GM12865 (cell line): ENCODE data around the gene KRT80.

Experiments
- DNase-seq: peaks from one replicate; pipeline ENCODE4 v3.0.0; 2010; ENCODE audit warnings: low read depth
- H3K4me3 ChIP-seq: 2 replicates; pipeline ENCODE4 v1.5.1; 2011; ENCODE audit warnings: mild to moderate bottlenecking, low read depth, low read length, control low read depth
- TF ChIP-seq, protein P1 (sequence below): IDR thresholded peaks from 2 replicates; pipeline ENCODE4 v1.5.1; 2011; ENCODE audit warnings: low read length, control low read depth, low read depth, inconsistent platforms; ENCODE audit not compliant: insufficient read depth; ENCODE audit errors: missing control alignments

Gene KRT80

DNA sequence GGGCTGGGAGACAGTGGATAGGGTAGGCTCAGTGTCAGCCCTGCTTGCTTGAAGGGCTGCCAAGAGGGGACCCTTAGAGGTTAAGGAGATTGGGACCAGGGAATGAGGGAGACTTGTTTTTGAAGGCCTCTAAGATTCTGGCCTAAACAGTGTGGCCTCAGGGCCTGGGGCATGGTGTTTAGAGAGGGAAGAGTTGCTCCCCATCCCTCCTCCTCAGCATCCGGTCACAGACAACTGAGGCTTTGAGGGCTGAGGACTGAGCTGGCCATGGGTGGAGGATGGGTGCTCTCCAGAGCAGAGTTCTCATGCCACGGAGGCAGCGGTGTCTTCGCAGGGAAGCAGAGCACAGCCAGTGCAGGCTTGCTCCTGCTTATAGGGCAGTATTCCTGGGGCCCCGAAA lies 49.4 kb downstream of the KRT80 start:
- H3K4me3 ChIP-seq, result no peak overlapping the region
- TF ChIP-seq, protein P1, sequence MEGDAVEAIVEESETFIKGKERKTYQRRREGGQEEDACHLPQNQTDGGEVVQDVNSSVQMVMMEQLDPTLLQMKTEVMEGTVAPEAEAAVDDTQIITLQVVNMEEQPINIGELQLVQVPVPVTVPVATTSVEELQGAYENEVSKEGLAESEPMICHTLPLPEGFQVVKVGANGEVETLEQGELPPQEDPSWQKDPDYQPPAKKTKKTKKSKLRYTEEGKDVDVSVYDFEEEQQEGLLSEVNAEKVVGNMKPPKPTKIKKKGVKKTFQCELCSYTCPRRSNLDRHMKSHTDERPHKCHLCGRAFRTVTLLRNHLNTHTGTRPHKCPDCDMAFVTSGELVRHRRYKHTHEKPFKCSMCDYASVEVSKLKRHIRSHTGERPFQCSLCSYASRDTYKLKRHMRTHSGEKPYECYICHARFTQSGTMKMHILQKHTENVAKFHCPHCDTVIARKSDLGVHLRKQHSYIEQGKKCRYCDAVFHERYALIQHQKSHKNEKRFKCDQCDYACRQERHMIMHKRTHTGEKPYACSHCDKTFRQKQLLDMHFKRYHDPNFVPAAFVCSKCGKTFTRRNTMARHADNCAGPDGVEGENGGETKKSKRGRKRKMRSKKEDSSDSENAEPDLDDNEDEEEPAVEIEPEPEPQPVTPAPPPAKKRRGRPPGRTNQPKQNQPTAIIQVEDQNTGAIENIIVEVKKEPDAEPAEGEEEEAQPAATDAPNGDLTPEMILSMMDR, result no peak
- no peak for DNase-seq

DNA sequence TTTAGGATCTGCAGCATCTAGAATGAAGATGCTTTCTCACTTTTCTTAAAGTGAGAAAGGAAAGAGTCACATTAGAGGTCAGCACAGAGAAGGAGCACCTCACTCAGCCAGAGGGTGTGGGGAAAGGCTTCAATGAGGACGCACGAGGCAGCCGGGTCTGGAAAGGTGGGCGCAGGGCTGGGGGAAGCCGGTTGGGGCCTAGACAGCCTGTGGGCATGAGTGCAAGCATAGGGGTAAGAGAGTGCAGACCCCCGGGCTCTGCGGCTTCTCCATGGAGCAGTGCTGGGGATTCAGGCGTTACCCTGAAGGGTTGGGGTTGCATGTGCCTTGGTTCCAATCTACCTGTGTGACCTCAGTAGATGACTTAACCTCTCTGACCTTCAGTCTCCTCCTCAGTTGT lies 49.9 kb downstream of the KRT80 start:
- H3K4me3 ChIP-seq, result no peak overlapping the region
- DNase-seq, result no peak
- TF ChIP-seq, protein P1, result no peak

DNA sequence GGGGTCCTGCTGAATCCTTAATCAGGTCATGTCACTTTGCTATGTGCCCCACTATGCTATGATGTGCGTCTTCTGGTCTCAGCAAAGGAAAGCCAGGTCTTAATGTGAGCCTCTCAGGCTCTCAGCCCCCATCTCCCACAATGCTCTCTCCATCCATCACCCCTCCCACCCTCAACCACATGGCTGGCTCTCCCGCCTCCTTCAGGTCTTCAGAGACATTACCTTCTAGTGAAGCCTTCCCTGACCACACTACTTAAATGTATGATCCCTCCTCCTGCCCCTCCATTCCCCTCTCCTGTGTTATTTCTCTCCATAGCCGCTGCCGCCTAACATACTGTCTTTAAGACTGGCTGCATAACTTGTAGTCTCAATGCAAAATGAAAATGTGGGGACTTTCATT lies 50.5 kb downstream of the KRT80 start:
- TF ChIP-seq, protein P1, result no peak
- no peak overlapping the region for H3K4me3 ChIP-seq
- no peak for DNase-seq

DNA sequence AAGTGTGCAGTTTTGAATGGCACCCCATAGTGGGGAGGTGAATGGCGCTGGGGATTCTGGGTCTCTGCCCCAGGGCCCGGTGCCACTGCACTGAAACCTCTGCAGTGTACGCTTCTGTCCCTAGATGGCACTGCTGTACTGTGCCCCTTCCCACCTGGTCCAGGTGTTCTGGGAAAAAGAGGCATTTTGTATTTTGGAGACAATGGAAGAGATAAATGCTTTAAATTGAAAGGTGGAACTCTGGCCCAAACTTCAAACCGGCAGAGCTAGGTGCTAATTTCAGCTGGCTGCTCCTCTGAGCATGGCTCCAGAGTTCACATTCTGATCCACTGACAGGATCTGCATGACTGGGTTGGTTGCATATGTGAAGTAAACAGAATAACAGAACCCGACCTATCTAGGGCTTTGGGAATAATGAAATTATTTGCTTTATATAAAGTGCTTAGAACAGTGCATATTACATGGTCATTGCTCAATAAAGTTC lies 52.2 kb downstream of the KRT80 start:
- TF ChIP-seq, protein P1, result peak; percentile 74
- no peak for DNase-seq
- no peak overlapping the region for H3K4me3 ChIP-seq

DNA sequence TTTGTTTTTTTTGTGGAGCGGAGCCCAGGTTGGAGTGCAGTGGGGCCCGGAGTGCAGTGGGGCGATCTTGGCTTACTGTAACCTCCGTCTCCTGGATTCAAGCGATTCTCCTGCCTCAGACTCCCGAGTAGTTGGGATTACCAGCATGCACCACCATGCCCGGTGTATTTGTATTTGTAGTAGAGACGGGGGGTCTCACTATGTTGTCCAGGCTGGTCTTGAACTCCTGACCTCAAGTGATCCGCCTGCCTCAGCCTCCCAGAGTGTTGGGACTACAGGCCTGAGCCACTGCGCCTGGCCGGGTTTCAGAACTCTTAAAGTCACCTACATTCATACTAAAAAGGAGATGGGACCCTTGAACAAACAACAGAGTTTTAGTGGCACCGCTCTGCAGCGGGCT lies 52.7 kb downstream of the KRT80 start:
- no peak for DNase-seq
- TF ChIP-seq, protein P1, result no peak
- H3K4me3 ChIP-seq, result no peak overlapping the region

DNA sequence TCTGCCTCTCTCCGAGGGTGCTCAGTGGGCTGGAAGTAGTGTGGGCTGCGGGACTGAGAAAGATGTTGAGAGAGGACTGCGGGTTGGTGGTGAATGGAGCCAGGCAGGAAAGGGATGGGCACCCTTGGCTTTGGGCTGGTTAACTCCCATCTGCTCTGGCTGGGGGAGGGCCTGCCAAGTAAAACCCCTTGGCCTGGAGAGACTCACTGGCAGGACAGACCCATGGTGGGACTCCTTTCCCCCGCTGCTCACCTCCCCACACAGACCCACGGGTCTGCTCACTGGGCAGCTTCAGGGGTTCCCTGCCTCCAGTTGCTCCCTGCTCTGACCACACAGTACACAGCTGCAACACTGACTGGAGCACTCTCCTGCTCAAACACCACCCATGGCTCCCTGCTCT lies 54.1 kb downstream of the KRT80 start:
- TF ChIP-seq, protein P1, result no peak
- no peak for DNase-seq
- no peak overlapping the region for H3K4me3 ChIP-seq

DNA sequence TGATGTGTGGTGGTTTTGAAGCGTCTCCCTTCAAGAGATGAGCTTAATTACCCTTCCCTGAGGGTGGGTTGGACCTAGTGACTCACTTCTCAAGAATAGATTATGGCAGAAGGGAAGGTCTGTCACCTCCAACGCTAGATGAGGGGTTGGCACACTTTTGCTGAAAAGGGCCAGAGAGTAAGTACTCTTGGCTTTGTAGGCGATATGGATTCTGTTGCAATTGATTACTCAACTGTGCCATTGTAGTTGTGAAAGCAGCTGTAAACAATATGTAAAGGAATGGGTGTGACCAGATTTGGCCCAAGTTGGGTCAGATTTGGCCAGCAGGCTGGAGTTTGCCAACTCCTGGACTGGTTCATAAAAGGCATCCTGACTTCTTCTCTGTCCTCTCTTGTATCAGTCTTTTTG lies 59.1 kb downstream of the KRT80 start:
- H3K4me3 ChIP-seq, result no peak overlapping the region
- no peak for DNase-seq
- TF ChIP-seq, protein P1, result no peak
